SJCRH30 (cell line): ENCODE results near the gene NACAD. TPM values are rescaled to one million over a fixed set of nuclear protein-coding genes. Genes with fewer than 3 reads are reported as not detected.

Experiments used
- DNase-seq, 2 experiments: peaks; one replicate each; pipeline ENCODE4 v3.0.0-alpha.2; 2015 to 2020
- H3K27ac ChIP-seq: fragments of 250-450 bp; sonication (Bioruptor Pico); 2 replicates; pipeline ENCODE4 v1.5.1; 2020; ENCODE audit warnings: mild to moderate bottlenecking, moderate library complexity
- H3K27me3 ChIP-seq: fragments of 250-450 bp; sonication (Bioruptor Pico); 2 replicates; pipeline ENCODE4 v1.5.1; 2020; ENCODE audit warnings: mild to moderate bottlenecking, moderate library complexity
- H3K36me3 ChIP-seq: fragments of 250-450 bp; sonication (Bioruptor Pico); 2 replicates; pipeline ENCODE4 v1.5.1; 2020; ENCODE audit warnings: mild to moderate bottlenecking, moderate library complexity
- H3K4me1 ChIP-seq: fragments of 250-450 bp; sonication (Bioruptor Pico); 2 replicates; pipeline ENCODE4 v1.5.1; 2020; ENCODE audit warnings: mild to moderate bottlenecking, moderate library complexity
- H3K4me3 ChIP-seq: fragments of 250-450 bp; sonication (Bioruptor Pico); 2 replicates; pipeline ENCODE4 v1.5.1; 2020; ENCODE audit warnings: mild to moderate bottlenecking, moderate library complexity
- H3K9me3 ChIP-seq: fragments of 250-450 bp; sonication (Bioruptor Pico); replicated peaks from 2 replicates; pipeline ENCODE4 v1.5.1; 2020; ENCODE audit warnings: mild to moderate bottlenecking, moderate library complexity
- total RNA-seq: library from RNA; depleted of rRNA; stranded (reverse); fragments of >200 nt; shearing (Covaris generic); gene quantifications from 2 replicates; pipeline ENCODE4 v1.2.3, GENCODE V29; 2014

Gene NACAD
- total RNA-seq, 1 experiment from 2014 or later, result 4.8 TPM

DNA sequence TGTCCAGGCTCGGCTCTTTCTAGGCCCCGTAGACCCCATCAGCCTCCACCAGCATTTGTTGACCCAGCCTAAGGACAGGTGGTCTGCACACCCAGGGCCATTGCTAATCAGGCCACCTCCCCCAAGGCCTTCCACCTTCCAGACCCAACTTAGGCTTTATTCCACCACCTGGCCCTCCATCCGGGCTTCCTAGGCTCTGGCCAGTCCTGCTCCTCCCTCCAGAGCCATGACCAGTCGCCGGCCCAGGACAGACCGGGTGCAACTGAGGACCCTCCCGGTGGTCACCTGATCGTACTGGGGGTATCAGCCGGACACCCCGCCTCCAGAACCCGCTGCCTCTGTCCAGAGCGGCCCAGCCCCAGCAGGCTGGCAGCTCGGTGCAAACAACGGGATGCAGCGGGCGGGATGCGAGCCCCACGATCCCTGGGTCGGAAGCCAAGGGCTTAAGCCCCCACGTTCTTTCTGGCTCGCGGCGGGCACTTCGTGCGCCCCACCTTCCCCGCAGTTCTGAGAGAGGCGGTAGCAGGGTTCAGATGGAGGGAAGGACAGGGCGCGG lies 545 bp downstream of the NACAD start:
- no peak for DNase-seq
- no peak overlapping the region for H3K27ac ChIP-seq
- H3K36me3 ChIP-seq, result no peaks in the 10 kb centered on the region
- no peaks in the 10 kb centered on the region for H3K9me3 ChIP-seq
- no peaks in the 10 kb centered on the region for H3K27me3 ChIP-seq
- peaks cover 8% of the 10 kb centered on the region for H3K4me1 ChIP-seq
- peak overlapping the region; percentile 64 for H3K4me3 ChIP-seq

DNA sequence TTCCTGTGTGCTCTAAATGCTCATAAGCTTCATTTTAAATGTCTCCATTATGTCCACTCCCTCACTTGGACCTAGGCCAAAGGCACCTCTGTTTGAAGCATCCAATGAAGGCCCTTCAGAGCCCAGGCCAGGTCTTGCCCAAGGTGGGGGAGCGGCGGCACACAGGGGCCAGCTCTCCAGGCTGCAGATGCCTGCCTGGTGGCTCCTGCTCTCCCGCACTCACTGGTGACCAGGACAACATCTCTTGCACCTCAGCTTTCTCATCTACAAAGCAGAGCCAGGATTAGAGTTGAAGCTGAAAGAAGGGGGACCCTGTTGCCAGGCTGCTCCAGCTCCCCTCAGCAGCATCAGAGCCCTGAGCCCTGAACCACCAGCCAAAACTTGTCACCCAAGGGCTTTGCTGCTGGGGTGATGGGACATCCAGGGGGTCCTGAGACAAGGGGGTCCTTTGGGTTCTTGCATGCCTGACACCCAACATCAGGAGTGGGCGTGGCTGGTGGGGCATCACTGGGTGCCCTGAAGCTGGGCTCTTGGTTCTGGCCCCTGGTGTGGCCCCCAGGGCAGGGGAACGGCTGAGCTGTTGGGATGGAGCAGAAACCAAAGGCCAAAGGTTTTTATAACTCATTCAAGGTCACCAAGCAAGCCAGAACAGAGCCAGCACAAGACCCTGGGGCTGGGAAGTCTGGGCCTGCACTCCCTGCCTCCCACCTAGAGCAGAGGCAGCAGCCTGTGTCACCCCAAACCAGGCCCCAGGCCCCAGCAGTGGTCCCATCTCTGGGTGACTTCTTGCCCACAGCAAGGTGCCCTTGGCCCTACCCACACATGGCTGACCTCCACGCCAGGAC lies 1.2 kb downstream of the NACAD start:
- Histone ChIP-seq H3K4me1 (peaks cover 1% of the 10 kb centered on the region; the same call in 1 of the 2 replicates), H3K27me3 (no peaks in the 10 kb centered on the region), H3K4me3 (peak overlapping the region; percentile 64; the same call in 1 of the 2 replicates), H3K9me3 (no peaks in the 10 kb centered on the region), H3K36me3 (no peaks in the 10 kb centered on the region), H3K27ac (no peak overlapping the region)
- DNase-seq, result no peak

DNA sequence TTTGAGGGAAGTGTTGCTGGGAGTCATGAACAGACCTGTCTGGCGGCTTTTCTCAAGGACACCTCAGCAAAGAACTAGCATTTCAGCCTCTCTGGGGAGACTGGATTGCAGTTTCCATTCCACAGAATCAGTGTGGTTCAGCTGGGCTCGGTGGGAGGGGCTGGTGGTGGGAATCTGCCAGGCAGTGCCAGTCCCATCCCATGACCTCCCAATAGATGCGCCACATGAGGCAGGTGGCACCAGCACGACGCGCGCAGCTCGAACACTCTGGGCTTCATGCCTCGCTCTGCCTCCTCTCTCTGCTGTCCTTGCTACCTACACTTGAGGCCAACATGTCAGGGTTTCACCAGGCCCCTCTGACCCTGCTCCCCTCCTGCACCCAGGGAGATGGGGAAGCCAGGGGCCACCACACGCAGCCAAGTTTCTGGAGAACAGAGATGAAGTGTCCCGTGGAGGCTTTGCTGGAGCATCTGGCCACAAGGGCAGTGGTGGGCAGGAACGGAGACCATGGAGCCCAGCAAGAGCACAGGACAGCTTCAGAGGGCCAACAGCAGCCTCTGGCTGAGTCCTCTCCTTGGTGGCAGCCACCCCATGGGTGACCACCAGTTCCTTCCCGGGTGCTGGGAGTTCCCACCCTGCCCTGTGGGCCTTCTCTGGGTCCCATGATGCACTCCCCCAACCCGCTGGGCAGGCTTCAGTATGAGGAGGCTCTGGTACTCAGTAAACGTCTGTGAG lies 2.3 kb downstream of the NACAD start:
- Histone ChIP-seq H3K9me3 (no peaks in the 10 kb centered on the region), H3K36me3 (no peaks in the 10 kb centered on the region), H3K4me3 (no peak overlapping the region), H3K4me1 (no peaks in the 10 kb centered on the region), H3K27me3 (no peaks in the 10 kb centered on the region), H3K27ac (no peak overlapping the region)
- no peak for DNase-seq

DNA sequence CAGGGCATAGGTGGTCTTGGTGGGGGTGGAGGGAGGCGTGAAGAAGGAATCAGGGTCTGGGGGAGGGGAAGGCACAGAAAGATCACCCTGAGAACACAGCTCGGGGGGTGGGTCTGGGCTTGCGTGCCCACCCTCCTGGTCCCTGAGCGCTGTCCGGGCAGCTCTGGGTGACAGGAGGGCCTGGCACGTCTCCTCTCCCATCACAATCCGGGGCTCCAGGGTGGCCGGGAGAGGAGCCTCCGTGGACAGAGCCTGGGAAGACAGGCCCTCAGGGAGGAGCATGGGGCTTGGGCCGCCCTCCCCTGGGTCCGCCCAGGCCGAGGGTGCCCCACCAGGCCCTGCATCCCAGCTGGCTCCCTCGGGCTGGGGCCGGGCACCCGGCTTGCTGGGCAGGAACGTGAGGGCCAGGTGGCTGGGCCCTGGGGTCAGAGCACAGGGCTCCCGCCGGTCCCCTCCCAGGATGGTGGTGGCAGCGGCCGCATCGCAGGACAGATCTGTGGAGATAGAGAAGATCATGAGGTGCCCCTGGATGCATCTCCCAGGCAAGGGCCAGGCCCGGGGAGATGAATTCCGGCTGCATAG lies 3.1 kb downstream of the NACAD start:
- Histone ChIP-seq H3K4me3 (no peak overlapping the region), H3K27me3 (no peaks in the 10 kb centered on the region), H3K27ac (no peak overlapping the region), H3K36me3 (no peaks in the 10 kb centered on the region), H3K4me1 (no peaks in the 10 kb centered on the region), H3K9me3 (no peaks in the 10 kb centered on the region)
- DNase-seq, result no peak

GRCh38 chr7:45084901-45085618 lies 3.7 kb downstream of the NACAD start:
- no peaks in the 10 kb centered on the region for H3K27me3 ChIP-seq
- H3K4me3 ChIP-seq, result no peak overlapping the region
- no peak for DNase-seq
- H3K36me3 ChIP-seq, result no peaks in the 10 kb centered on the region
- no peaks in the 10 kb centered on the region for H3K9me3 ChIP-seq
- H3K27ac ChIP-seq, result no peak overlapping the region
- no peaks in the 10 kb centered on the region for H3K4me1 ChIP-seq

GRCh38 chr7:45084336-45084735 lies 4.4 kb downstream of the NACAD start:
- Histone ChIP-seq H3K9me3 (no peaks in the 10 kb centered on the region), H3K4me1 (no peaks in the 10 kb centered on the region), H3K4me3 (no peak overlapping the region), H3K36me3 (no peaks in the 10 kb centered on the region), H3K27ac (no peak overlapping the region), H3K27me3 (no peaks in the 10 kb centered on the region)
- DNase-seq, result no peak

DNA sequence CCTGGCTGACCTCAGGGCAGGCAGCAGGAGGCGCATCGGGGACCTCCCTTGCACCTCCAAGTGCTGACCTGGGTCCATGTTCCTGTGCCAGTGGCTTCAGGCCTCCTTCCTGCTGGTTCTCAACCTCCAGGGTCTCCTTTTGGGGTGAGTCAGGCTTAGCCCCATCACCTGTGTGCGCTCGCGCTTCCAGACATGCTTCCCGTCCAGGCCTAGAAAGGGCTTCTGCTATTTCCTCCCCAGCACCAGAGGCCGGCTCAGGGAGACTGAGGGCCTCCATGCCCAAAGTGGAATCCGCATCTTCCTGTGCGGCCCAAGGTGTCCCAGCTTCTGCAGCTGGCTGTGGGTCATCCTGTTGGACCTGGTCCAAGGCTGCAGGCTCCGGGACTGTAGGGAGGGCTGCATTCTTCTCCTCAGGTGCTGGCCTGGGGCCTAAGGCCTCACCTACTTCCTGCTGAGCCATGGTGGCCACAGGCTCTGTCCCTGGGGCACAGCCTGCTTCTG lies 5.9 kb downstream of the NACAD start:
- Histone ChIP-seq H3K4me3 (no peak overlapping the region), H3K4me1 (no peaks in the 10 kb centered on the region), H3K36me3 (peaks cover 3% of the 10 kb centered on the region), H3K9me3 (no peaks in the 10 kb centered on the region), H3K27ac (no peak overlapping the region), H3K27me3 (no peaks in the 10 kb centered on the region)
- DNase-seq, result no peak

DNA sequence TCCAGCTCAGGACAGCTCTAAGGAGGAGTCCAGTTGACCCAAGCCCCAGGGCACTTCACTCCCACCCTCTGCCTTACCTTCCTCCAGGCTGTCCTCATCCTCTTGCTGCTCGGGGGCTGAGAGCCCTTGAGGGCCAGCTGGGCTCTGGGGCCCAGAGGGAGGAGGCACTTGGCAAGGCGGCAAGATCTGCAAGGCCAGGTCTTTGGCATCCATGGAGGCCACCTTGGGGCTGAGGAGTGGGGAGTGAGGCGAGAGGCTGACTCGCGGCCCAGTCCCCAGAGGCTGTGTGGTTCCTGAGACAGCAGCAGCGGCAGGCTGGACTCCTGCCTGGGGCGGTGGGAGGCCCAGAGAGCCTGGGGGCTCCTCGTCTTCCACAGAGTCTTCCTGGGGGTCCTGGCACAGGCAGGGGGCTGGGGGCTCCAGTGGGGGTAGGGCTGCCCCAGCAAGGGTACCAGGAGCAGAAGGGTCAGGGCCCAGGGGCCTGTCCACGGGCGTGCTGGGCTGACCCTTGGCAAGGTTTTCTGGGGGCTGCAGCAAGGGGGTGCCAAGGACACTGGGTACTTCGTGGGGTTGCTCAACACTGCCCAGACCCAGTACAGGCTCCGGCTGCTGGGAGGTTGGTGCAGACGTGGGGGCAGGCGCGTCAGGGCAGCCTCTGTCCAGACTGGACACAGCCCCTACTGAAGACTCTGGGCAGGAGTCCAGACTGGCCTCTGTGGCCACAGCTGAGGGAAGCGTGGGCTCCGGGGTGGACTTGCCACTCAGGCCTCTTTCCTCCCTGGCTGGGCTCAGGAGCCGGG lies 6.5 kb downstream of the NACAD start:
- H3K27ac ChIP-seq, result no peak overlapping the region
- no peak for DNase-seq

DNA sequence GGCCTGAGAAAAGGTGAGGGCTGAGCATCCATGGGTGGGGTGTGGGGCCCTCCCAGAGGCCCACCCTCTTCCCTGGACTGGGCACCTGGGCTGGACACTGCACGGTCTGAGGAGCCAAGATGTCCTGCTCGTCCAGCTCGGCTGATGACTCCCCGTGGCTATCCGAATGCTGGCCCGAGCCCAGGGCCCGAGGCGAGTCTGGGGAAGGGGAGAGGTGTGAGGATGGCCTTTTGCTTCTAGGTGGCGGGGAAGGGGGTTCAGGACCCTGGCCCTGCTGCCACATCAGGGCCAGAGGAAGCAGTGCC lies 7.1 kb downstream of the NACAD start:
- Histone ChIP-seq H3K36me3 (peaks cover 13% of the 10 kb centered on the region), H3K4me1 (no peaks in the 10 kb centered on the region), H3K27me3 (no peaks in the 10 kb centered on the region), H3K9me3 (no peaks in the 10 kb centered on the region), H3K4me3 (no peak overlapping the region), H3K27ac (no peak overlapping the region)
- no peak for DNase-seq

More for the DNA sequence above, 6.5 kb downstream of the NACAD start:
- Histone ChIP-seq H3K27me3 (no peaks in the 10 kb centered on the region), H3K36me3 (peaks cover 8% of the 10 kb centered on the region), H3K9me3 (no peaks in the 10 kb centered on the region), H3K4me3 (no peak overlapping the region), H3K4me1 (no peaks in the 10 kb centered on the region)

- DNase-seq, result no peak
- Histone ChIP-seq H3K4me1 (no peaks in the 10 kb centered on the region), H3K4me3 (no peak overlapping the region), H3K27ac (no peak overlapping the region), H3K36me3 (peaks cover 13% of the 10 kb centered on the region), H3K27me3 (no peaks in the 10 kb centered on the region), H3K9me3 (no peaks in the 10 kb centered on the region)
These were observed 7.7 kb downstream of the NACAD start for GRCh38 chr7:45080958-45081669.

DNA sequence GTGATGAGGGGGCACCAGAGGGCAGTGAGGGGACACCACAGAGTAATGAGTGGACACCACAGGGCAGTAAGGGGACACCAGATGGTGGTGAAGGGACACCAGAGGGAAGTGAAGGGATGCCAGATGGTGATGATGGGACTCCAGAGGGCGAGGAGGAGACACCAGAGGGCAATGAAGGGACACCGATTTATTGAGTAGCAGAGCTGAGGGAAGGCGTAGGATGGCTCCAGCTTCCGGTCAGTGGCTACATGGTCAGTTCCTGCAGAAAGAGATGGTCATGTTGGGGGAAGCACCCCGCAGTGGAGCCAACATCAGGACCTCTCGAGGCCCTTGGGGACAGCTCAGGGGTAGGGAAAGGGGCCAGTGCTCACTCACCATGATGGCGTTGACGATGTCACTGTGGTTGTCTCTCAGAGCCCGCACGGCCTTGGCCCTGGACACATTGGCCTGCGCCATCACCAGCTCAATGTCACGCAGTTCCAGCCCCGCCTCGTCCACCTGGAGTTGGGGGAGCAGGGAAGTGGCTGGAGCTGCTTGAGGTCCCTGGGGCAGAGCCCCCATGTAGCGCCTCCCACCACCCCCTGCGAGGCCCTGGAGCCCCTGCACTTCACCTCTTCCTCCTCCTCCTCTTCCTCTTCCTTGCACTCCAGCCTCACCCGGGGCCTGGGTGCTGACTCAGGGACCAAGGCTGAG lies 8.4 kb downstream of the NACAD start:
- H3K9me3 ChIP-seq, result no peaks in the 10 kb centered on the region
- DNase-seq, result no peak
- H3K36me3 ChIP-seq, result peaks cover 14% of the 10 kb centered on the region
- no peaks in the 10 kb centered on the region for H3K4me1 ChIP-seq
- no peak overlapping the region for H3K4me3 ChIP-seq
- no peaks in the 10 kb centered on the region for H3K27me3 ChIP-seq
- no peak overlapping the region for H3K27ac ChIP-seq

GRCh38 chr7:45078125-45078681 lies 10.6 kb downstream of the NACAD start:
- Histone ChIP-seq H3K27me3 (no peaks in the 10 kb centered on the region), H3K9me3 (no peaks in the 10 kb centered on the region), H3K27ac (no peak overlapping the region), H3K4me1 (peaks cover 6% of the 10 kb centered on the region), H3K36me3 (peaks cover 18% of the 10 kb centered on the region), H3K4me3 (no peak overlapping the region)
- no peak for DNase-seq

DNA sequence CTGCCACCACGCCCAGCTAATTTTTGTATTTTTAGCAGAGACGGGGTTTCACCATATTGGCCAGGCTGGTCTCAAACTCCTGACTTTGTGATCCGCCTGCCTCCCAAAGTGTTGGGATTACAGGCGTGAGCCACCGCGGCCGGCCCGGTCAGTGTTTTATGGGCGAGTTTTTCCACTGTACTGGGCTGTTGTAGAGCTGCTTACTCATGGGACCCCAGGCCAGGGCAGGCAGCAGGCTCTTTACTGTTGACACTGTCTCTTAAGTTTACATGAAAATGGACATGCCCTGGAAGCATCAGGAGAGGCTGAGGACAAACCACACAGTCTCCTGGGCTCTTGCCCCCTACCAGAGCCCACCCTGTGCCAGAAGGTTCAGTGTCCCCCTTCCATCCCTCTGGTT lies 11.2 kb downstream of the NACAD start:
- no peaks in the 10 kb centered on the region for H3K9me3 ChIP-seq
- DNase-seq, result no peak
- no peak overlapping the region for H3K27ac ChIP-seq
- H3K27me3 ChIP-seq, result no peaks in the 10 kb centered on the region
- peaks cover 6% of the 10 kb centered on the region for H3K4me1 ChIP-seq
- peaks cover 18% of the 10 kb centered on the region for H3K36me3 ChIP-seq
- H3K4me3 ChIP-seq, result no peak overlapping the region
